ENCODE data around the gene FAM163B.

The FAM163B gene

DNA sequence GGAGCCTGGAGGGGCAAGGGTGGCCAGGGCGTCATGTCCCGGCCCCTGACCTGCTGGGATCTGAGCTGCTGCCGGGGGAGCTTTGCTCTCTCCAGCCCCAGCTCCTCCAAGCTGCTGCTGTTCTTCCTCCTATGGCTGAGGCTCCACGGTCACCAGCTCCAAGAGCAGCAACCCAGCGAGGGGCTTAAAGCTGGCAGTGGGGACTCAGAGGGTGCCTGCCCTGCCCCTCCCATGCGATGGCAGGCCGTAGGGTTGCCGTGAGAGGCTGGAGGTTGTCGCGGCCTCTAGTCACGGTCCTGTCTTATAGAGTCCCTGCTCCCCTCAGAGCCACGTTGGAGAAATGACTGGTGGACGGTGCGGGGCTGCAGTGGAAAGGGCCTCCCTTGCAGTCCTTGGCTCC is 46.5 kb upstream of the FAM163B start:
- Histone ChIP-seq H3K27me3 (ENCODE audit: control insufficient read depth, low read length) (peaks cover 17% of the 10 kb centered on the region), H4K20me1 (ENCODE audit: control insufficient read depth, insufficient read depth, low read depth, low read length) (no peaks in the 10 kb centered on the region), H3K9me3 (ENCODE audit: control insufficient read depth, insufficient read depth, low read length) (no peaks in the 10 kb centered on the region)

DNA sequence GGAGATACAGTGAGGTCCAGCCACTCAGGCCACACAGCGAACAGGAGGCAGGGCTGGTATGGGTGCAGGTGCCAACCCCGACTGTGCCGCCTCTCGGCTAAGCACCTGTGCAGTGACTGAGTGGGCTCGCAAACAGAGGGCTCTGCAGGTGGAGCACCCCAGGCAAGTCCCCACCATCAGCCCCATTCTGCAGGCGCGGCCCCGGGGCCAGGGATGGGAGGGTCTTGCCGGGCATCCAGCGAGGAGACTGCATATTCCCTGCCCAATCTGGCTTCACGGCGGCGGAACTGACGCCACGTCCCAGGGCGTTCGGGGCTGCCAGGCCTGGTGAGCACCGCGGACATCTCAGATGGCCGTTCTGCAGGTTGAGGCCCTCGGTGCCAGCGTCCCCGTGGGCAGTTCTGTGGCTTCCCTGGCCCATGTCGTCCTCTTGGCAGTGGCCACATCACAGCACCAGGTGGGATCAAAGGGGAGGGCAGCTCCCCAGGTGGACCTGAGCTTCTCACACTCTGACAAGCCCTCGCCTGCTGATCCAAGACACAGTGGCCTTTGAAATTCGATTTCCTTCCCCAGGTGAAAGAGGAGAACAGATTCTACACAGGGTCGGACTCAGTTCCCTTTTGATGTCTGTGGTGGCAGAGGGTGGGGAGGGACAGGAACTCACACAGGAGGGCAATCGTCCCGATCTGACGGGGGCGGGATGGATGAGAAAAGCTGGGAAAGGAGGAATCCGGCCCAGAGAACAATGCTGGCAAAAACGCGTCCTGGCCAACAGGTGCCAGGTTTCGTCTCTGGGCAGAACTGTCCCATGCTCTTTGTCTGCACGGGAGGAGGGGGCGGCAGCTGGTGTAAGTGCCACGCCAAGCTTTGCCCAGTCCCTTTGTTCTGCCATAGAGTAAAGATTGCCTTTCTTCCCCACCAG is 45.8 kb upstream of the FAM163B start:
- peaks cover 17% of the 10 kb centered on the region for H3K27me3 ChIP-seq (ENCODE audit: control insufficient read depth, low read length)

More for the DNA sequence above, 46.5 kb upstream of the FAM163B start:
- no peak overlapping the region for H3K4me2 ChIP-seq (ENCODE audit: low read length)
- H3F3A ChIP-seq (ENCODE audit: control insufficient read depth, insufficient read depth): no peaks in the 10 kb centered on the region
- H3K79me2 ChIP-seq (ENCODE audit: control insufficient read depth, low read length): no peaks in the 10 kb centered on the region
- H3K4me3 ChIP-seq (ENCODE audit: low read length): no peak overlapping the region
- H3K27ac ChIP-seq (ENCODE audit: low read depth, low read length): no peak overlapping the region
- peaks cover 9% of the 10 kb centered on the region for H3K4me1 ChIP-seq (ENCODE audit: control insufficient read depth, low read length)
- TF ChIP-seq, protein P1, sequence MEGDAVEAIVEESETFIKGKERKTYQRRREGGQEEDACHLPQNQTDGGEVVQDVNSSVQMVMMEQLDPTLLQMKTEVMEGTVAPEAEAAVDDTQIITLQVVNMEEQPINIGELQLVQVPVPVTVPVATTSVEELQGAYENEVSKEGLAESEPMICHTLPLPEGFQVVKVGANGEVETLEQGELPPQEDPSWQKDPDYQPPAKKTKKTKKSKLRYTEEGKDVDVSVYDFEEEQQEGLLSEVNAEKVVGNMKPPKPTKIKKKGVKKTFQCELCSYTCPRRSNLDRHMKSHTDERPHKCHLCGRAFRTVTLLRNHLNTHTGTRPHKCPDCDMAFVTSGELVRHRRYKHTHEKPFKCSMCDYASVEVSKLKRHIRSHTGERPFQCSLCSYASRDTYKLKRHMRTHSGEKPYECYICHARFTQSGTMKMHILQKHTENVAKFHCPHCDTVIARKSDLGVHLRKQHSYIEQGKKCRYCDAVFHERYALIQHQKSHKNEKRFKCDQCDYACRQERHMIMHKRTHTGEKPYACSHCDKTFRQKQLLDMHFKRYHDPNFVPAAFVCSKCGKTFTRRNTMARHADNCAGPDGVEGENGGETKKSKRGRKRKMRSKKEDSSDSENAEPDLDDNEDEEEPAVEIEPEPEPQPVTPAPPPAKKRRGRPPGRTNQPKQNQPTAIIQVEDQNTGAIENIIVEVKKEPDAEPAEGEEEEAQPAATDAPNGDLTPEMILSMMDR (IDR thresholded peaks at IDR 0.05; ENCODE audit: low read depth, low read length, poor library complexity, severe bottlenecking): no peak
- no peak for TF ChIP-seq EZH2phosphoT487 (IDR thresholded peaks at IDR 0.05; ENCODE audit: borderline replicate concordance, low read length)
- H3K9me2 ChIP-seq (replicated peaks; ENCODE audit: control insufficient read depth, low read length): no peaks in the 10 kb centered on the region
- no peaks in the 10 kb centered on the region for H3K36me3 ChIP-seq (ENCODE audit: control insufficient read depth, low read length)

GRCh38 chr9:133653638-133654037 is 44.4 kb upstream of the FAM163B start:
- no peaks in the 10 kb centered on the region for H3K79me2 ChIP-seq (ENCODE audit: control insufficient read depth, low read length)
- H3K36me3 ChIP-seq (ENCODE audit: control insufficient read depth, low read length): no peaks in the 10 kb centered on the region
- no peaks in the 10 kb centered on the region for H4K20me1 ChIP-seq (ENCODE audit: control insufficient read depth, insufficient read depth, low read depth, low read length)
- H3K4me3 ChIP-seq (ENCODE audit: low read length): no peak overlapping the region
- H3F3A ChIP-seq (ENCODE audit: control insufficient read depth, insufficient read depth): no peaks in the 10 kb centered on the region
- peaks cover 6% of the 10 kb centered on the region for H3K4me1 ChIP-seq (ENCODE audit: control insufficient read depth, low read length)
- no peaks in the 10 kb centered on the region for H3K9me2 ChIP-seq (replicated peaks; ENCODE audit: control insufficient read depth, low read length)
- peaks cover 16% of the 10 kb centered on the region for H3K27me3 ChIP-seq (ENCODE audit: control insufficient read depth, low read length)
- no peak overlapping the region for H3K4me2 ChIP-seq (ENCODE audit: low read length)
- TF ChIP-seq, protein P1 (IDR thresholded peaks at IDR 0.05; ENCODE audit: low read depth, low read length, poor library complexity, severe bottlenecking): no peak
- no peak for TF ChIP-seq EZH2phosphoT487 (IDR thresholded peaks at IDR 0.05; ENCODE audit: borderline replicate concordance, low read length)
- no peak overlapping the region for H3K27ac ChIP-seq (ENCODE audit: low read depth, low read length)
- no peaks in the 10 kb centered on the region for H3K9me3 ChIP-seq (ENCODE audit: control insufficient read depth, insufficient read depth, low read length)

More for the DNA sequence above, 45.8 kb upstream of the FAM163B start:
- H3K36me3 ChIP-seq (ENCODE audit: control insufficient read depth, low read length): no peaks in the 10 kb centered on the region
- no peak overlapping the region for H3K27ac ChIP-seq (ENCODE audit: low read depth, low read length)
- H3K9me3 ChIP-seq (ENCODE audit: control insufficient read depth, insufficient read depth, low read length): no peaks in the 10 kb centered on the region
- H4K20me1 ChIP-seq (ENCODE audit: control insufficient read depth, insufficient read depth, low read depth, low read length): no peaks in the 10 kb centered on the region
- peaks cover 6% of the 10 kb centered on the region for H3K4me1 ChIP-seq (ENCODE audit: control insufficient read depth, low read length)
- H3F3A ChIP-seq (ENCODE audit: control insufficient read depth, insufficient read depth): no peaks in the 10 kb centered on the region
- H3K4me3 ChIP-seq (ENCODE audit: low read length): no peak overlapping the region
- no peak for TF ChIP-seq EZH2phosphoT487 (IDR thresholded peaks at IDR 0.05; ENCODE audit: borderline replicate concordance, low read length)
- TF ChIP-seq, protein P1 (IDR thresholded peaks at IDR 0.05; ENCODE audit: low read depth, low read length, poor library complexity, severe bottlenecking): no peak
- no peaks in the 10 kb centered on the region for H3K9me2 ChIP-seq (replicated peaks; ENCODE audit: control insufficient read depth, low read length)
- no peaks in the 10 kb centered on the region for H3K79me2 ChIP-seq (ENCODE audit: control insufficient read depth, low read length)
- no peak overlapping the region for H3K4me2 ChIP-seq (ENCODE audit: low read length)

Measured in DOHH2 (cell line).